HepG2 (cell line): ENCODE measurements around the gene NT5M. TPM values are rescaled to one million over a fixed set of nuclear protein-coding genes. Genes with fewer than 3 reads are reported as not detected.

Experiments used
- ARID5B ChIP-seq: IDR thresholded peaks from 2 replicates; pipeline ENCODE4 v1.4.0; 2020; ENCODE audit warnings: mild to moderate bottlenecking, missing genetic modification reagents
- GFI1 ChIP-seq: sonication (generic); formaldehyde crosslinking; IDR thresholded peaks from 2 replicates; pipeline ENCODE4 v1.5.0; 2020; ENCODE audit warnings: missing genetic modification reagents, mild to moderate bottlenecking, borderline replicate concordance
- HNF4A ChIP-seq: sonication (generic); formaldehyde crosslinking; IDR thresholded peaks from 2 replicates; pipeline ENCODE4 v1.4.0; 2020; ENCODE audit warnings: missing genetic modification reagents
- IKZF4 ChIP-seq: sonication (generic); formaldehyde crosslinking; IDR thresholded peaks from 2 replicates; pipeline ENCODE4 v1.5.1; 2020; ENCODE audit warnings: borderline replicate concordance, mild to moderate bottlenecking, low read depth, missing genetic modification reagents; ENCODE audit errors: not compliant biosample characterization
- ZBTB14 ChIP-seq: sonication (generic); formaldehyde crosslinking; IDR thresholded peaks from 2 replicates; pipeline ENCODE4 v1.4.0; 2020; ENCODE audit warnings: missing genetic modification reagents
- ZBTB38 ChIP-seq: sonication (generic); formaldehyde crosslinking; IDR thresholded peaks from 2 replicates; pipeline ENCODE4 v1.5.1; 2020; ENCODE audit warnings: mild to moderate bottlenecking, missing genetic modification reagents
- ZFP82 ChIP-seq: sonication (generic); formaldehyde crosslinking; IDR thresholded peaks from 2 replicates; pipeline ENCODE4 v1.5.1; 2020; ENCODE audit warnings: mild to moderate bottlenecking, missing genetic modification reagents, borderline replicate concordance
- ZFY ChIP-seq: sonication (generic); formaldehyde crosslinking; IDR thresholded peaks from 2 replicates; pipeline ENCODE4 v1.4.0; 2020; ENCODE audit warnings: missing genetic modification reagents
- ZNF292 ChIP-seq: sonication (generic); formaldehyde crosslinking; IDR thresholded peaks from 2 replicates; pipeline ENCODE4 v1.8.1; 2022; ENCODE audit warnings: mild to moderate bottlenecking, low read depth, missing genetic modification reagents, borderline replicate concordance
- ZNF749 ChIP-seq: sonication (generic); formaldehyde crosslinking; IDR thresholded peaks from 2 replicates; pipeline ENCODE4 v1.8.0; 2022; ENCODE audit warnings: mild to moderate bottlenecking, missing genetic modification reagents, moderate library complexity, borderline replicate concordance
- ZSCAN5A ChIP-seq: sonication (generic); formaldehyde crosslinking; IDR thresholded peaks from 2 replicates; pipeline ENCODE4 v1.8.0; 2022; ENCODE audit warnings: mild to moderate bottlenecking, missing genetic modification reagents, borderline replicate concordance
- polyA plus RNA-seq, 8 experiments: library from polyadenylated mRNA; depleted of rRNA in 3 of 8; stranded (reverse) in 7 of 8; unstranded in 1 of 8; fragments of >200 nt; fragmentation: Illumina TruSeq in 4 of 8; extraction: Trizol in 4 of 8; gene quantifications; 2 replicates each; pipeline versions ENCODE4 v1.2.1 to v1.2.3, GENCODE V29; 2011 to 2016; ENCODE audit warnings: low read depth in 4 of 8, missing spikeins in 1 of 8, mixed read lengths in 1 of 8; ENCODE audit not compliant: insufficient read depth in 1 of 8
- total RNA-seq, 5 experiments: library from RNA; depleted of rRNA; stranded (reverse); fragments of >200 nt; fragmentation: Illumina TruSeq; extraction: Trizol; gene quantifications; 2 replicates each; pipeline ENCODE4 v1.2.3, GENCODE V29; 2016; ENCODE audit warnings: low read depth in 1 of 5

NT5M gene
- total and polyA plus RNA-seq, 2 of the 13 experiments (the other 11 are each of a cell fraction or from before 2014, with no cell fraction given), result 0.55 to 0.78 TPM

- TF ChIP-seq ZBTB14 (peak; percentile 75), GFI1 (CRISPR knock-in tag) (no peak), ZNF292 (CRISPR knock-in tag) (no peak), ZSCAN5A (CRISPR knock-in tag) (no peak), ZFY (CRISPR knock-in tag) (peak; percentile 81), HNF4A (no peak), ZBTB38 (no peak), ZFP82 (CRISPR knock-in tag) (peak; percentile 67; the same call in 1 of the 2 replicates), IKZF4 (CRISPR knock-in tag) (peak; percentile 82), ARID5B (CRISPR knock-in tag) (0 out of 2 replicates have a peak, but pooled peaks have one; percentile 10), ZNF749 (CRISPR knock-in tag) (peak; percentile 41; the same call in 1 of the 2 replicates)
These were observed at the start of gene NT5M (continued) for GRCh38 chr17:17303010-17303846.
